ENCODE data around the gene EIF2B5. TPM values are rescaled to one million over a fixed set of nuclear protein-coding genes. Genes with fewer than 3 reads are reported as not detected.

EIF2B5 gene
- total RNA-seq, 1 experiment from 2014 or later, result 50.5 TPM

DNA sequence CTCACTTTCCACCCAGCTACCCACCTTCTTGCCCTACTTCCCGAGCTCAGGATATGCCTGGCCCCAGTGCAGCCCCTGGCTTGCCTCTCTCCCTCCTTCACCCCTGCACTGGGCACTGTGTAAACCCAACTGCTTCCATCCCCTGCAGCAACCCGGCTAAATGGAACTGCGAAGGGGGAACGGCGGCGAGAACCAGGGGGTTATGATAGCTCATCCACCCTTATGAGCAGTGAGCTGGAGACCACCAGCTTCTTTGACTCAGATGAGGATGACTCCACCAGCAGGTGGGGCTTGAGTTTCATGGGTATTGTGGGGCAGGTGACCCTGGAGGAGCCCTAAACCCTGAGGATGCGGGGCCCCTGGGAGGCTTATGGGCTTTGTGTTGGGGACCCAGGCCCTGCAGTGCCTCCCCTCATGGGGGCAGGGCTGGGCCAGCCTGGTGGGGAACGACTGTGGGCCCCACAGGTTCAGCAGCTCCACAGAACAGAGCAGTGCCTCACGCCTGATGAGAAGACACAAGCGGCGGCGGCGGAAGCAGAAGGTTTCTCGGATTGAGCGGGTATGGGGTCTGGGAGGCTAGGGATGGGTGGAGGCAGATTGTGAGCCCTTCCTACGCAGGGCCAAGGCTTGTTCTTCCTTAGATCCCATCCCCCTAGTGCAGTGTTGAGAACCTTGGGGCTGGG lies 29.6 kb downstream of the EIF2B5 start:
- DNase-seq, result no peak
- Histone ChIP-seq H3K9me3 (no peaks in the 10 kb centered on the region), H3K27me3 (no peaks in the 10 kb centered on the region), H3K4me3 (no peak overlapping the region), H3K36me3 (peaks cover 85% of the 10 kb centered on the region)

GRCh38 chr3:184165543-184165942 lies 30.4 kb downstream of the EIF2B5 start:
- Histone ChIP-seq H3K36me3 (peaks cover 84% of the 10 kb centered on the region), H3K9me3 (no peaks in the 10 kb centered on the region), H3K27me3 (no peaks in the 10 kb centered on the region), H3K4me3 (no peak overlapping the region)
- no peak for DNase-seq

GRCh38 chr3:184166671-184167070 lies 31.5 kb downstream of the EIF2B5 start:
- Histone ChIP-seq H3K36me3 (peaks cover 91% of the 10 kb centered on the region), H3K9me3 (no peaks in the 10 kb centered on the region), H3K27me3 (no peaks in the 10 kb centered on the region), H3K4me3 (no peak overlapping the region)
- no peak for DNase-seq

- peaks cover 92% of the 10 kb centered on the region for H3K36me3 ChIP-seq
These were observed 32.6 kb downstream of the EIF2B5 start for GRCh38 chr3:184167786-184168185.

DNA sequence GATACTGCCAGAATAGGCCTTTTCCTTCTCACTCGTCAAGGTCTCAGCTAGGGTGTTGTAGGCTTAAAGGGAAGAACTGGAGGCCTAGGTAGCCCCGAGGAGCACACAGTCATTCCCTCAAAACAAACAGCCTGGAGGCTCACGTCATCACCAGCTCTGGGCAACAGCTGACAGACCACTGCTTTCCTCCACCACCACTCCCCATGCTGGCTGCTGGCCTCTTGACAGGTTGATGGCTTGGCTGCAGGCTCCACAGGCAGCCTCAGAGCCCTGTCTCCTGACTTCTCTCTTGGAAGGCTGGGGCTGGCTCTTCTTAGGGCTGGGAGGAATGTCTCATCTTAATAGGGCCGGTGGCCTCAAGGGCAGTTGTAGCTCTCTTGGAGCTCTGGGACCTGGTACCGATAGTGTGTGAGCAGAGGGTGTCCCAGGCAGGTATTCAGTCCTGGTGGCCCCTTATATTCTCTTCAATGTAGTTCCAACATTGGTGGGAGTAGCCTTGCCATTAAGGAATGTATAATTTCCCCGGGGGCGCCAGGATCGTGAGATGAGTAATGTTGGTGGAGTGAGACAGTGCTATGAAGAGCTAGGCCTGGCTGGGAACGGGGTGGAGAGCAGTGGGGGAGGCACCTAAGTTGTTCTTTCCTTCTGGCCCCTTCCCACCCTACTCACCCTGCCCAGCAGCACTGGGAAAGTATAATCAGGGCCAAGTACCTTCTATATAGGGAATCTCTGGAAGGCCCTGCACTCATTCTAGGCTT lies 33.4 kb downstream of the EIF2B5 start:
- Histone ChIP-seq H3K4me3 (no peak overlapping the region), H3K36me3 (peaks cover 89% of the 10 kb centered on the region), H3K9me3 (no peaks in the 10 kb centered on the region), H3K27me3 (no peaks in the 10 kb centered on the region)
- DNase-seq, result peak; percentile 50

More at GRCh38 chr3:184167786-184168185, 32.6 kb downstream of the EIF2B5 start:
- DNase-seq, result no peak
- Histone ChIP-seq H3K9me3 (no peaks in the 10 kb centered on the region), H3K4me3 (no peak overlapping the region), H3K27me3 (no peaks in the 10 kb centered on the region)

DNA sequence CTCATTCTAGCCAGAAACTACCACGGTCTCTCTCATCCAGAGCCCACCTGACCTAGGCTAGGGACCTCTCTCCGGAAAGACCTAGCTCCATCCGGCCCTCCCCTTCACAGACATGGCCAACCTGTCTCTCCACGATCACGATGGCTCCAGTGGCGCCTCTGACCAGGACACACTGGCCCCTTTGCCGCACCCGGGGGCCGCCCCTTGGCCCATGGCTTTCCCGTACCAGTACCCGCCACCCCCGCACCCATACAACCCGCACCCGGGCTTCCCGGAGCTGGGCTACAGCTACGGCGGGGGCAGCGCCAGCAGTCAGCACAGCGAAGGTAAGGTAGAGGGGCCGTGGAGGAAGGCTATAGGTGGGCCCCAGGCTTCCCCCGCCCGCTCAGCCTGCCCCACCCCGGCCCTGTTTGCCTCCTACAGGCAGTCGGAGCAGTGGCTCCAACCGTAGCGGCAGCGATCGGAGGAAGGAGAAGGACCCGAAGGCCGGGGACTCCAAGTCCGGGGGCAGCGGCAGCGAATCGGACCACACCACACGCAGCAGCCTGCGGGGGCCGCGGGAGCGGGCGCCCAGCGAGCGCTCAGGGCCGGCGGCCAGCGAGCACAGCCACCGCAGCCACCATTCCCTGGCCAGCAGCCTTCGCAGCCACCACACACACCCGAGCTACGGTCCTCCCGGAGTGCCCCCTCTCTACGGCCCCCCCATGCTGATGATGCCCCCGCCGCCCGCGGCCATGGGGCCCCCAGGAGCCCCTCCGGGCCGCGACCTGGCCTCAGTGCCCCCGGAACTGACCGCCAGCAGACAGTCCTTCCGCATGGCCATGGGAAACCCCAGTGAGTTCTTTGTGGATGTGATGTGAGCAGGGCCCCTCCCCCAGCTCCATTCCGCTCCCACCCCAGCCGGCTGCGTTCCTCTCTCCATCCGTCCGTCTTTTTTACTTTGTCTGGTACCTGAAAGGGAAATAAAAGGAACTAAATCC lies 35.0 kb downstream of the EIF2B5 start:
- H3K27me3 ChIP-seq, result no peaks in the 10 kb centered on the region
- no peaks in the 10 kb centered on the region for H3K9me3 ChIP-seq
- H3K4me3 ChIP-seq, result no peak overlapping the region
- DNase-seq, result no peak
- H3K36me3 ChIP-seq, result peaks cover 79% of the 10 kb centered on the region

DNA sequence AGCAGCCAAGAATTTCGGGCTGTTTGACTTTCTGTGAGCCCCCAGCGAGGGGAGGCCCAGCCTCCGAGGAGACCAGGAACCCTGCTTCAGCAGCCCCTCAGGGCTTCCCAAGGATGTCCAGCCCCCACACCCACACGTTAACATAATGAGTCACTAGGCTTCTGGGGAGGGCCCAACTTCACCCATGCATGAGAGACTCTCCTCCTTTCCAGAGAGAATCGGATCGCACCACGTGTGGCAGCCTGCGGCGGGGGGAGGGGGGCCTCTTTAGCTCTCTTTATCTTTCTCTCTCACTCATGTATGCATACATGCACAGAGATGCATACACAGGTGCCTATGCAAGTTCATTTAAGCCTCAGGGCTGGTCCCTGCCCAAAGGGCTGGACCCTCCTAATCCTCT lies 36.4 kb downstream of the EIF2B5 start:
- DNase-seq, result no peak
- no peak overlapping the region for H3K4me3 ChIP-seq

DNA sequence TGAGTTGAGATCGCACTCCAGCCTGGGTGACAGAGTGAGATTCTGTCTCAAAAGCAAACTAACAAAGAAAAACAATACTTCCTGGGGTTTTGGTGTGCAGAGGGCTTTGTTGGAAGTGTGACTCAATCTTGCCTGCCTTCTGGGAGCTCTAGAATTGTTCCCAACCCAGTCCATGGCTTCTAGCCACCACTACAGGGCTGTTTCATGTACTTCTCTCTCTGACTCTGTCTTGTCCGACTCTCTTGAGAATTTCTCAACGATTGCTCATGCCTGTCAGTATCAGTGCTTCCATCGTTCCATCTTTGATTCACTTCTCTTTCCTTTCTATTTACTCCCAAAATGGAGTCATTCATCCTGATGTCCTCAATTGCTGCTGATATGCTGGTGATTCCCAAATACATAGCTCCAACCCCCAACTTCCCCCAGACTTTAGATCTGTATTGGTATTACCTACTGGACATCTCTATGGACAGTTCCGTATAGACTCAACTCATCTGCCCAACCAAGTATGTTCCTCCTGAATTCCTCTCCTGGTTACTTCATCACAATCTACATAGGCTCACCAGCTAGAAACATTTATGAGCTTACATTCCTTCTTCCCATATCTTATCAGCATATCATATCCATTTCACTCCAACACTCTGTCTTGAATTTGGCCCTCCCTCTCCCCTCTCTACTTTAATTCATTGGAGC lies 37.7 kb downstream of the EIF2B5 start:
- H3K9me3 ChIP-seq, result no peaks in the 10 kb centered on the region
- H3K36me3 ChIP-seq, result peaks cover 65% of the 10 kb centered on the region
- DNase-seq, result no peak
- no peak overlapping the region for H3K4me3 ChIP-seq
- no peaks in the 10 kb centered on the region for H3K27me3 ChIP-seq

More for the DNA sequence above, 36.4 kb downstream of the EIF2B5 start:
- H3K9me3 ChIP-seq, result no peaks in the 10 kb centered on the region
- H3K27me3 ChIP-seq, result no peaks in the 10 kb centered on the region
- H3K36me3 ChIP-seq, result peaks cover 65% of the 10 kb centered on the region

GRCh38 chr3:184173374-184173722 lies 38.2 kb downstream of the EIF2B5 start:
- H3K9me3 ChIP-seq, result no peaks in the 10 kb centered on the region
- H3K4me3 ChIP-seq, result no peak overlapping the region
- peaks cover 67% of the 10 kb centered on the region for H3K36me3 ChIP-seq
- no peaks in the 10 kb centered on the region for H3K27me3 ChIP-seq
- DNase-seq, result no peak

DNA sequence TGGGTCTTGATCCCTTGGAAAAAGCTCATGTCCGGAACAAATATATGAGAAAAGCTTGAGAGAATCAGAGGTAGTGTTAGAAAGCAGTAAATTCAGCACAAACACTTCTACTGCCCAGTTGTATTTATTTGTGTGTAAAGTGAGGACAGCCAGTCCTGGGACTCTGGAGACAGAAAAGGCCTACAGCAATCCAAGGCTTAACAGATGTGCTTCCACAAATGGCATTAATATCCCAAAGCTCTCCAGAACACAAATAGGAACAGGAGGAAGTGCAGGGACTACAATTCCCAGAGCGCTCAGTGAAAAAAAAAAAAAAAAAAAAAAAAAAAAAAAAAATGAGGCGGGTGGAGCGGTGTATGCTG lies 39.1 kb downstream of the EIF2B5 start:
- H3K36me3 ChIP-seq, result peaks cover 68% of the 10 kb centered on the region
- peak overlapping the region; percentile 31 for H3K4me3 ChIP-seq
- H3K27me3 ChIP-seq, result no peaks in the 10 kb centered on the region
- DNase-seq, result no peak
- H3K9me3 ChIP-seq, result no peaks in the 10 kb centered on the region

DNA sequence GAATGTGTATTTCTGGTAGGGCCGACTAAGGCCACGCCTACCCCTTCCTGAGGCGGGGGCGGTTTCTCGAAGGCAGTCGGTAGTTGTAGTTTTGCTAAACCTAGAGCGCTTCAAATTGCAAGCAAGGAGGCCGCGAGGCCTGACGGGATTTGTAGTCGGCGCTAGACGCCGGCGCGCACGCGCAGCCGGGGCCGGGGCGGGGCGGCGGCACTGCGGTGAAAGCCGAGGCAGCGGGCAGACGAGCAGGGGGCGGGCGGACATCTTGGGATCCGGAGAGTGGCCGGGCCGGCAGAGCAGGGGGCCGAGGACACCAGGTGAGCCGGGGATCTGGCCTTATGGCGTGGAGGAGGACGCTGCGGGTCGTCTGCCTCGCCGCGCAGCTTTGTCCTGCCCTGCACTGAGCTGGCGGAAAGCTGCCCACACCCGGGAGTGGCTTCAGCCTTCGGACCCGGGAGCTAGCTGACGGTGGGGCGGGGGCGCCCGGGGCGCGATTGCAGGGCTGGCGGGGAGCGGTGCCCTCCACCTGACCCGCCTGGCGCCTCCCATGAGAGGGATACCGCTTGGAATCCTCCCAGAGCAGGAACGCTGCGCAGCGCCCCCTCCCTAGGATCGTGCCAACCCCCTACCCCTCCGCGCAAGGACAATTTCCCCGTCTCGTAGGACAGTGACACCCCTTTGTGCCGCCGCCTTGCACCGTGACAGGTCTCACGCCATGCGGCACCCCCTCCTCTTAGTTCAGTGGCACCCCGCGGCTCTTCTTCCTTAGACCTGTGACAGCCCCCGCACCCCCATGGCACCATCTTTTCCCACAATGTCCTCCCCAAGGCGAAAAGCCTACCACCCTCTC lies 39.7 kb downstream of the EIF2B5 start, which contains the start of gene AP2M1:
Gene AP2M1 (plus strand): TSS at position 210 of the 847 bp plus-strand sequence. CDS start 2,139 bp downstream, outside the sequence.
- DNase-seq, result peak; percentile 99
- peak within 1 kb of the TSS; percentile 92 for H3K4me3 ChIP-seq
- H3K9me3 ChIP-seq, result no peaks in the 10 kb centered on the region
- H3K36me3 ChIP-seq, result peaks cover 67% of the 10 kb centered on the region
- no peaks in the 10 kb centered on the region for H3K27me3 ChIP-seq

- Histone ChIP-seq H3K9me3 (no peaks in the 10 kb centered on the region), H3K27me3 (no peaks in the 10 kb centered on the region), H3K36me3 (peaks cover 71% of the 10 kb centered on the region), H3K4me3 (peak overlapping the region; percentile 92)
- no peak for DNase-seq
These were observed 40.3 kb downstream of the EIF2B5 start for GRCh38 chr3:184175506-184175905.

- no peaks in the 10 kb centered on the region for H3K9me3 ChIP-seq
- no peaks in the 10 kb centered on the region for H3K27me3 ChIP-seq
- no peak for DNase-seq
- peak overlapping the region; percentile 92 for H3K4me3 ChIP-seq
- peaks cover 71% of the 10 kb centered on the region for H3K36me3 ChIP-seq
These were observed 40.8 kb downstream of the EIF2B5 start for GRCh38 chr3:184175981-184176376.

DNA sequence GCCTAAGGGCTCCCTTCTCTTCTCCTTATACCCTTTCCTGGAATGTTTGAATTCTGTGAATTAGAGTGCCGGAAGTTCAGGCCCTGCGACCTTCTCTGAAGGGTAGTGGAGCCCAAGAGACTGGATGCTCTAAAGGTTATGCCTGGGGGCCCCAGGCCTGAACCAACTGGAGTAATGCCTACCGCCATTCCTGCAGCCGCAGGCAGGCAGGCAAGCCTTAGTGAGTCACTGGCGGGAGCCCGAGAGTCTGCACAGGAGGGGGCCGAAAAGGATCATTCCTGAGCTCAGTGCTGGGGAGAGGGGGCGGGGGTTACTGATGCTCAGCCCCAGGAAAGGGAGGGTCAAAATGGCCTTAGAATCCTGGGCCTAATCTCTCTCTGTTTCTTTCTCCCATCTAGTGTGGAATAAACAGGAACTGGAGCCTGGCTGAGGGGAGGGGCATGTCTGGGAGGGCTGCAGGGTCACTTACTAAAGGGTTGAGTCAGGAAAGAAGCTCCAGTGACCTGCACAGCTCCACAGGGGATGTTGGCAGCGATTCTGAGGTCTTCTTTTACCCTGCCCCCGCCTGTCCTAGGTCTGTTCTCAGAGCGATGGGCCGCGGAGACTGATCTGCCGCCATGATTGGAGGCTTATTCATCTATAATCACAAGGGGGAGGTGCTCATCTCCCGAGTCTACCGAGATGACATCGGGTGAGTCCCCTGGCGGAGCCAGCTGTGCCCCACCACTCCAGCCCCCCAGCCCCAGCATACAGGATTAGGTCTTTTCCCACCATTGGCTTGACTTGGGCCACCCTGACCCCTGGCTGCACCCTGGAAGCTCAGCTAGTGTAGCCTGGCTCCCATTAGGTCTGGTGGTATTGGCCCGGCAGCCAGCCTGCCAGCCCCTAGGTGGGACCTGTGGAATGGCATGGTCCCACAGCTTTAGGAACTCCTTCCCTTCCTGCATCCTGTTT lies 41.5 kb downstream of the EIF2B5 start:
- H3K36me3 ChIP-seq, result peaks cover 71% of the 10 kb centered on the region
- DNase-seq, result peak; percentile 97
- no peaks in the 10 kb centered on the region for H3K9me3 ChIP-seq
- H3K27me3 ChIP-seq, result no peaks in the 10 kb centered on the region
- peak overlapping the region; percentile 92 for H3K4me3 ChIP-seq

DNA sequence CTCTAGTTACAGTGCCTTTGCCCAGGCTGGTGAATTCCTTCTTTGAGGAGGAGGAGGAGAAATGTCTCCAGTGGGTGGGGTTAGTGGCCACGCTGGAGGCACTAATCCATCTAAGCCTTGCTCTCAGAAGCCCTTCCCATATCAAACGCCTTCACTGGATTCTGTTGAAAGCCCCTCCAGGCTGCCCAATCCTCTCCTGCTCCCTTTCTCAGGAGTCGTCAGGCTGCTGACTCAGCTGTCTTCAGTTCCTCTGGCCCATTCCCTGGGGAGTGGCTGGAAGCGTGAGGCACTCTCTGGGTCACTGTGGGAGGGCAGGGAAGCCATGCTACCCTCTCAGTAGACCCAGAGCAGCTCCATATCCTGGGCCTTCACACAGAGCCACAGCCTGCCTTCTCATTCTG lies 42.2 kb downstream of the EIF2B5 start:
- Histone ChIP-seq H3K36me3 (peaks cover 71% of the 10 kb centered on the region), H3K4me3 (no peak overlapping the region), H3K27me3 (no peaks in the 10 kb centered on the region), H3K9me3 (no peaks in the 10 kb centered on the region)
- DNase-seq, result no peak
